ENCODE results near the gene MAPK8. TPM values are rescaled to one million over a fixed set of nuclear protein-coding genes. Genes with fewer than 3 reads are reported as not detected.

The MAPK8 gene
- total and polyA plus RNA-seq, 9 of the 15 experiments (the other 6 are each of a cell fraction or from before 2014, with no cell fraction given), result 6.4 to 159 (median 71.0) TPM

DNA sequence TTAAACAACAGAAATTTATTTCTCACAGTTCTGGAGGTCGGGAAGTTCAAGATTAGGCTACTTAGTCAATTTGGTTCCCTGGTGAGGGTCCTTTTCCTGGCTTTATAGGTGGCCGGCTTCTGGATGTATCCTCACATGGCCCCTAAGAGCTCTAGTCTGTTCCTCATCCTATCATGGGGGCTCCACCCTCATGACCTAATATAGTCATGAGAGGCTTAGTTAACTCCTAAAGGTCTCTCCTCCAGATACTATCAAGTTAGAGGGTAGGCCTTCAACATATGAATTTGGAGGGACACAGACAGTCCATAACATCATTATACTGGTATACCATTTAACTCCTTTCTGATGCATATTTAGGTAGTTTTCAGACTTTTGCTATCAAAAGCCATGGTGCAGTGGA lies 7.6 kb downstream of the MAPK8 start:
- TF ChIP-seq TEAD4 (IDR thresholded peaks at IDR 0.05; ENCODE audit: low read length) (no peak), TEAD4 (CRISPR knock-in tag; IDR thresholded peaks at IDR 0.05; ENCODE audit: borderline replicate concordance) (no peak), SRF (CRISPR knock-in tag; IDR thresholded peaks at IDR 0.05) (peak in 1 of 2 experiments; percentile 95; a peak in 2 of 4 replicates)
- intact Hi-C loops (cut with micrococcal nuclease), result no loop called here
- peak; percentile 76 for ATAC-seq

DNA sequence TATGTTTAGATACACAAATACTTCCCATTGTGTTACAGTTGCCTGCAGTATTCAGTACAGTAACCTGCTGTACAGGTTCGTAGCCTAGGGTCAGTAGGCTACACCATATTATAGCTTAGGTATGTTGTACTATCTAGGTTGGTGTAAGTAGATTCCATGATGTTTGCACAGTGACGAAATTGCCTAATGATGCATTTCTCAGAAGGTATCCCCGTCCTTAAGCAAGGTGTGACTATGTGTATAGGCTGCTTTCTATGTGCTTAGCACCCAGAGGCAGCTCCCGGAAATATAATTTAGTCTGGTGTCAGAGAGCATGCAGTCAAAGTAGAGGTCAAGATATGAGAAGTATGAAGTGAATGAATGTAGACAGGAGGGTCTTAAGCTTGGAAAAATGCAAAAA lies 9.8 kb downstream of the MAPK8 start:
- no peak for ATAC-seq

More for the DNA sequence above, 7.6 kb downstream of the MAPK8 start:
- FAIRE-seq (no peak), DNase-seq (ENCODE audit: extremely low read depth in 1 of 4, low spot score in 3 of 4) (no peak)
- ChIA-PET CTCF (ENCODE audit: low intra/inter-chr PET ratio) (no interaction called here), POLR2A (no interaction called here)
- in situ Hi-C loops (cut with MboI), result no loop called here
- Histone ChIP-seq H3K79me2 (ENCODE audit: control insufficient read depth, insufficient read depth, low read length) (peaks cover 97% of the 10 kb centered on the region), H3K9me3 (replicated peaks; ENCODE audit: control insufficient read depth, insufficient read depth, low read depth, low read length) (no peaks in the 10 kb centered on the region), H3K4me1 (replicated peaks in 1 of 2; ENCODE audit: control insufficient read depth in 2 of 2, insufficient read depth in 2 of 2, low read length in 2 of 2) (peaks cover 0 to 19% of the 10 kb centered on the region in 2 experiments; a peak in 4 of 5 replicates), H3K9ac (ENCODE audit: insufficient read depth in 1 of 2, low read depth in 2 of 2, low read length in 2 of 2) (no peak overlapping the region), H3K27me3 (ENCODE audit: control insufficient read depth in 2 of 2, insufficient read depth in 2 of 2, low read length in 2 of 2) (no peaks in the 10 kb centered on the region), H3K4me2 (ENCODE audit: insufficient read depth, low read length) (no peak overlapping the region), H2AFZ (ENCODE audit: low read depth, low read length) (no peak overlapping the region), H4K20me1 (replicated peaks; ENCODE audit: control insufficient read depth, insufficient read depth, low read length) (peaks cover 30% of the 10 kb centered on the region), H3K9me1 (ENCODE audit: control insufficient read depth, insufficient read depth, low read length) (no peaks in the 10 kb centered on the region), H3K27ac (ENCODE audit: extremely low read depth, low read depth, low read length) (no peak overlapping the region), H3K36me3 (ENCODE audit: control insufficient read depth, insufficient read depth, low read length) (peaks cover 18% of the 10 kb centered on the region; the same call in 2 of the 3 replicates), H3K4me3 (no peak overlapping the region)
- no TSS peak for BruUV-seq (replicated peaks)
- WGBS (ENCODE audit: insufficient coverage, low coverage, missing lambda C conversion rate), result 56% methylated on average over 2 of the region's 2 CpGs

More for the DNA sequence above, 9.8 kb downstream of the MAPK8 start:
- Histone ChIP-seq H3K27me3 (ENCODE audit: control insufficient read depth in 2 of 2, insufficient read depth in 2 of 2, low read length in 2 of 2) (no peaks in the 10 kb centered on the region), H3K4me1 (replicated peaks in 1 of 2; ENCODE audit: control insufficient read depth in 2 of 2, insufficient read depth in 2 of 2, low read length in 2 of 2) (peaks cover 0 to 14% of the 10 kb centered on the region in 2 experiments; a peak in 4 of 5 replicates), H3K79me2 (ENCODE audit: control insufficient read depth, insufficient read depth, low read length) (peaks cover 93% of the 10 kb centered on the region), H3K9me1 (ENCODE audit: control insufficient read depth, insufficient read depth, low read length) (no peaks in the 10 kb centered on the region), H3K36me3 (ENCODE audit: control insufficient read depth, insufficient read depth, low read length) (peaks cover 12% of the 10 kb centered on the region; the same call in 2 of the 3 replicates), H3K4me2 (ENCODE audit: insufficient read depth, low read length) (no peak overlapping the region; the same call in 1 of the 2 replicates), H2AFZ (ENCODE audit: low read depth, low read length) (no peak overlapping the region), H3K27ac (ENCODE audit: extremely low read depth, low read depth, low read length) (no peak overlapping the region), H4K20me1 (replicated peaks; ENCODE audit: control insufficient read depth, insufficient read depth, low read length) (peaks cover 28% of the 10 kb centered on the region), H3K9ac (ENCODE audit: insufficient read depth in 1 of 2, low read depth in 2 of 2, low read length in 2 of 2) (no peak overlapping the region), H3K4me3 (no peak overlapping the region), H3K9me3 (replicated peaks; ENCODE audit: control insufficient read depth, insufficient read depth, low read depth, low read length) (no peaks in the 10 kb centered on the region)
- TF ChIP-seq SETDB1 (IDR thresholded peaks at IDR 0.05; ENCODE audit: low read length), result no peak
- TF ChIP-seq, protein P1, sequence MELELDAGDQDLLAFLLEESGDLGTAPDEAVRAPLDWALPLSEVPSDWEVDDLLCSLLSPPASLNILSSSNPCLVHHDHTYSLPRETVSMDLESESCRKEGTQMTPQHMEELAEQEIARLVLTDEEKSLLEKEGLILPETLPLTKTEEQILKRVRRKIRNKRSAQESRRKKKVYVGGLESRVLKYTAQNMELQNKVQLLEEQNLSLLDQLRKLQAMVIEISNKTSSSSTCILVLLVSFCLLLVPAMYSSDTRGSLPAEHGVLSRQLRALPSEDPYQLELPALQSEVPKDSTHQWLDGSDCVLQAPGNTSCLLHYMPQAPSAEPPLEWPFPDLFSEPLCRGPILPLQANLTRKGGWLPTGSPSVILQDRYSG (tag; conservative IDR thresholded peaks at IDR 0.05; ENCODE audit: low read depth), result no peak
- no peak for TF ChIP-seq SAFB2 (IDR thresholded peaks at IDR 0.05; ENCODE audit: borderline replicate concordance, low read depth, low read length, severe bottlenecking)
- no peak for TF ChIP-seq MCM2 (IDR thresholded peaks at IDR 0.05; ENCODE audit: low read depth)
- no peak for TF ChIP-seq ZNF668 (CRISPR knock-in tag; IDR thresholded peaks at IDR 0.05)
- TF ChIP-seq, protein P2, sequence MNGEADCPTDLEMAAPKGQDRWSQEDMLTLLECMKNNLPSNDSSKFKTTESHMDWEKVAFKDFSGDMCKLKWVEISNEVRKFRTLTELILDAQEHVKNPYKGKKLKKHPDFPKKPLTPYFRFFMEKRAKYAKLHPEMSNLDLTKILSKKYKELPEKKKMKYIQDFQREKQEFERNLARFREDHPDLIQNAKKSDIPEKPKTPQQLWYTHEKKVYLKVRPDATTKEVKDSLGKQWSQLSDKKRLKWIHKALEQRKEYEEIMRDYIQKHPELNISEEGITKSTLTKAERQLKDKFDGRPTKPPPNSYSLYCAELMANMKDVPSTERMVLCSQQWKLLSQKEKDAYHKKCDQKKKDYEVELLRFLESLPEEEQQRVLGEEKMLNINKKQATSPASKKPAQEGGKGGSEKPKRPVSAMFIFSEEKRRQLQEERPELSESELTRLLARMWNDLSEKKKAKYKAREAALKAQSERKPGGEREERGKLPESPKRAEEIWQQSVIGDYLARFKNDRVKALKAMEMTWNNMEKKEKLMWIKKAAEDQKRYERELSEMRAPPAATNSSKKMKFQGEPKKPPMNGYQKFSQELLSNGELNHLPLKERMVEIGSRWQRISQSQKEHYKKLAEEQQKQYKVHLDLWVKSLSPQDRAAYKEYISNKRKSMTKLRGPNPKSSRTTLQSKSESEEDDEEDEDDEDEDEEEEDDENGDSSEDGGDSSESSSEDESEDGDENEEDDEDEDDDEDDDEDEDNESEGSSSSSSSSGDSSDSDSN (IDR thresholded peaks at IDR 0.05; ENCODE audit: borderline replicate concordance in 1 of 2, low read depth in 2 of 2, low read length in 2 of 2), result no peak
- no peak for TF ChIP-seq TGIF2 (CRISPR knock-in tag; IDR thresholded peaks at IDR 0.05)
- no peak for TF ChIP-seq ZNF143 (CRISPR knock-in tag; IDR thresholded peaks at IDR 0.05)
- TF ChIP-seq YBX1 (IDR thresholded peaks at IDR 0.05), result no peak
- no peak for TF ChIP-seq ZNF347 (CRISPR knock-in tag; IDR thresholded peaks at IDR 0.05; ENCODE audit: low read depth)
- no peak for DNase-seq (ENCODE audit: extremely low read depth in 1 of 4, low spot score in 3 of 4)
- intact Hi-C loops (cut with micrococcal nuclease) (no loop called here), in situ Hi-C loops (cut with MboI) (no loop called here)
- POLR2A ChIA-PET, result interaction anchor here (0.6 to 1.9 kb wide), 4 partner anchors 8 to 128 kb away, joined by 3 to 15 read pairs (median 6); no protein-coding TSS in a partner anchor
- no peak for FAIRE-seq
- BruUV-seq (replicated peaks), result no TSS peak
- WGBS (ENCODE audit: insufficient coverage, low coverage, missing lambda C conversion rate), result 68% methylated on average over 4 of the region's 4 CpGs
- CTCF ChIA-PET (ENCODE audit: low intra/inter-chr PET ratio), result no interaction called here

Data from K562 (cell line).